Fibroblast of lung (primary cell): ENCODE measurements around the gene PIK3C2B.

Experiments used
- EZH2 ChIP-seq: IDR thresholded peaks from 2 replicates; pipeline ENCODE4 v1.5.1; 2012; ENCODE audit warnings: low read length, control low read depth, mild to moderate bottlenecking; ENCODE audit errors: missing control alignments
- TF ChIP-seq, protein P1 (sequence below), 2 donors: IDR thresholded peaks in 1 of 2; conservative IDR thresholded peaks in 1 of 2; 1 replicate in 1 of 2; 2 replicates in 1 of 2; pipeline ENCODE4 v1.5.1; 2011 to 2012; ENCODE audit warnings: low read length in 2 of 2, control low read depth in 1 of 2, inconsistent platforms in 1 of 2, low read depth in 1 of 2, mild to moderate bottlenecking in 1 of 2

DNA sequence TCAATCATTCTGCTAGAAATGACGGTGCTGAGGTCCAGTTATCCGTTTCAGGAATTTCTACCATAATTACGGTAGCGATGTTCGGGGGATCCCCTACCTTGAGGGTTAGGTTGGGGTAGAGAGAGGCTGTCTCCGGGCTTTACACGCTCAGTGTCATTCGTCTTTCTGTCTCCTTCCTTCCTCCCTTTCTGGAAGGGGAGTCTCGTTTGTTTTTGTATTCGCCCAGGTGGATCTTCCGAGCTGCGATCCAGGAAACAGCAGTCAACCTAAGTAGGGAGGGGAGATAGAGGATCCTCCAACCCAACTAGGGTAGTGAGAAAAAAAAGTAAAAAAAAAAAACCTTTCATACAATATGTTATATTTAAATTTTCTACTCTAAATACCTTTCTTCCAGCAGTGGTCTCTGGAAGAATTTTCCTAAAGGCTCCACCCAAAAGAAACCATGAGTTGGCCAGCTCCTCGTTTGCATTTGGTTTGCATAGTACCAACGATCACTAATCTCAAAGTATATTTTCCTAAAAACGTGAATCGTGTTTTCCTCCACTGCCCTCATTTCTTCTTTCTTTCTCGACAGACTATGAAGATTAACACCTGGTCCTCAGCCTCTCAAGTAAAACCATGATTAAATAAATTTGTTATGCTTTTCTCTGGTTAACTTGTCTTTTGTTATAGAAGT, 611 bp upstream of the PIK3C2B start:
- TF ChIP-seq EZH2 = no peak
- TF ChIP-seq, protein P1, sequence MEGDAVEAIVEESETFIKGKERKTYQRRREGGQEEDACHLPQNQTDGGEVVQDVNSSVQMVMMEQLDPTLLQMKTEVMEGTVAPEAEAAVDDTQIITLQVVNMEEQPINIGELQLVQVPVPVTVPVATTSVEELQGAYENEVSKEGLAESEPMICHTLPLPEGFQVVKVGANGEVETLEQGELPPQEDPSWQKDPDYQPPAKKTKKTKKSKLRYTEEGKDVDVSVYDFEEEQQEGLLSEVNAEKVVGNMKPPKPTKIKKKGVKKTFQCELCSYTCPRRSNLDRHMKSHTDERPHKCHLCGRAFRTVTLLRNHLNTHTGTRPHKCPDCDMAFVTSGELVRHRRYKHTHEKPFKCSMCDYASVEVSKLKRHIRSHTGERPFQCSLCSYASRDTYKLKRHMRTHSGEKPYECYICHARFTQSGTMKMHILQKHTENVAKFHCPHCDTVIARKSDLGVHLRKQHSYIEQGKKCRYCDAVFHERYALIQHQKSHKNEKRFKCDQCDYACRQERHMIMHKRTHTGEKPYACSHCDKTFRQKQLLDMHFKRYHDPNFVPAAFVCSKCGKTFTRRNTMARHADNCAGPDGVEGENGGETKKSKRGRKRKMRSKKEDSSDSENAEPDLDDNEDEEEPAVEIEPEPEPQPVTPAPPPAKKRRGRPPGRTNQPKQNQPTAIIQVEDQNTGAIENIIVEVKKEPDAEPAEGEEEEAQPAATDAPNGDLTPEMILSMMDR (conservative IDR thresholded peaks at IDR 0.05 in 1 of 2, IDR thresholded peaks at IDR 0.05 in 1 of 2; ENCODE audit: low read depth in 1 of 2, low read length in 2 of 2) = no peak
